GM19351 (cell line): ENCODE data around the gene MPV17L.
"Not testable (repeated sequence)": the region's sequence is repeated elsewhere in the genome, so short reads cannot be mapped to it uniquely, and the experiment has no call there.

Experiments
- ATAC-seq: cut with Tn5 transposase; IDR thresholded peaks from one replicate; pipeline ENCODE4 v1.9.1; 2021; ENCODE audit warnings: mild to moderate bottlenecking, moderate library complexity; ENCODE audit not compliant: unreplicated experiment

MPV17L gene

DNA sequence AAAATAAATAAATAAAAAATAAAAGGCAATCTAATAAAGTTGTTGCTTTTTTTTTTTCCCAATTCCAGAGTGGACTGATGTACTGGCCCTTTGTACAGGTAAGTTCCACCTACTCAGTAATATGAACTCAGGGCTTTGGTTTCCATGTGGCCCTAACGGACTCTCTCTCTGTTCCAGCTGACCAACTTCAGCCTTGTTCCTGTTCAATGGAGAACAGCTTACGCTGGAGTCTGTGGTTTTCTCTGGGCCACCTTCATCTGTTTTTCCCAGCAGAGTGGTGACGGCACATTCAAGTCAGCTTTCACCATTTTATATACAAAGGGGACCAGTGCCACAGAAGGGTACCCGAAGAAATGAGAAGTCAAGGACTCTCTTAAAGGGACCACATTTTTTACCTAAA, 12.2 kb downstream of the MPV17L start:
- not testable (repeated sequence) for ATAC-seq

DNA sequence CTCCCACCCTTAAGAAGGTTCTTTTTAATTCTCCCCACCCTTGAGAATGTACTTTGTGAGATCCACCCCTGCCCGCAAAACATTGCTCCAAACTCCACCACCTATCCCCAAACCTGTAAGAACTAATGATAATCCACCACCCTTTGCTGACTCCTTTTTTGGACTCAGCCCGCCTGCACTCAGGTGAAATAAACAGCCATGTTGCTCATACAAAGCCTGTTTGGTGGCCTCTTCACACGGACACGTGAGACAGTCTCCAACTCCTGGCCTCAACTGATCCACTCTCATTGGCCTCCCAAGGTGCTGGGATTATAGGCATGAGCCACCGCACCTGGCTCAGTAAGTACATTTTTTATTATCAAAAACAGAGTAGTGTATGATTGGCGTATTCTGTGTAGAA, 13.9 kb downstream of the MPV17L start:
- not testable (repeated sequence) for ATAC-seq

DNA sequence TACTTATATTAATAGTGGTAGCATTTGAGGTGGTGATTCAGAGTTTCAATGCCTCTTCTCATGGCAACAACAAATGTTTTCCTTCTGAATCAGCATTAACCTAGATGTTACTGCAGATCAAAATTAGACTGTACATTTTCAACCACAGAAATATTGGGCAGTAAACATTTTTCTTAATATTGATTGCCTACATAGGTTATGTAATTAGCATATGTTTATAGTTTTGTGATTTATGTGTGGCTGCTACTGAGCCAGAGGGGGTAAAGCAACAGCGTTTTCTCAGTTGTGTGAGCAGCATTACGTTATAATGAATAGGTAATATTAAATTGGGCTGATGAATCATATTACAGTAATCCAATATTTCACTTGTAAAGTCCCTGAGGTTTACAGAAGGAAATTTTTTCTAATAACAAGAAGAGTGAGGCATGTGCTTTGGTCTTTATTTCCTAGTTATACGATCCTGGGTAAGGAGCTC, 20.0 kb downstream of the MPV17L start:
- ATAC-seq = no peak

DNA sequence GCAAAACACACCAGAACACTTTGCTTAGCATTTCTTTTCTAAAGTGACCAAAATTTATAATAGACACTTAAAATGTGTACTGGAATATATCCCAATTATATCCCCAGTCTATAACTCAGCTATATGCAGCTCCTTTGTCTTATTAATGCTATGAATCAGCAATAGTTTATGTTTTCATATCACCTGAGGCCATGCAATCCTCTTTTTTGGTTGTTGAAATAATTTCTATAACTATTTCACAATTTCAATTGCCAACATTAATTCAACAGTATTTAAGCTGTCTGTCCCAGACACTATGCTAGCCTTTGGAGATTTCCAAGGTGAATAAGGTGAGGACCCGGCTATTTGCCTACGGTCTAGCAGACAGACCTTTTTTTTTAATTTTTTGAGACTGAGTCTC, 21.6 kb downstream of the MPV17L start:
- ATAC-seq = no peak

DNA sequence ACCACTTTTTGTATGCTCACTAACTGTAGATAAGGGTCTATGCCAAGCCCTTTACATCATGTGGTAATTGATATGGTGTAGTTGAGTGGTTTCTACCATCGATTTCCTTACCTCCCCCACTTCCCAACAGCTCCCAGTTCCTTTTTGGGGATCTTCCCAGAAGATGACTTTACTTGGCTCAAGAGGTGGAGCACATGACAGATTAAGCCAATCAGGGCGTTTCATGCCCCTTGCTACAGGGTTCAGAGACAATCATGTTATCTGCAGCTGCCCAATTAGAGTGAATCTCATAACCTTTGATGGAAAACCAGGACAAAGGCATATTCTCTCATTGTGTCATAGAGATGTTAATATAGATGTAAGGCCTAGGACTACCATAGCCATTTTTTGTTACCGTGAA, 22.7 kb downstream of the MPV17L start:
- ATAC-seq = no peak

DNA sequence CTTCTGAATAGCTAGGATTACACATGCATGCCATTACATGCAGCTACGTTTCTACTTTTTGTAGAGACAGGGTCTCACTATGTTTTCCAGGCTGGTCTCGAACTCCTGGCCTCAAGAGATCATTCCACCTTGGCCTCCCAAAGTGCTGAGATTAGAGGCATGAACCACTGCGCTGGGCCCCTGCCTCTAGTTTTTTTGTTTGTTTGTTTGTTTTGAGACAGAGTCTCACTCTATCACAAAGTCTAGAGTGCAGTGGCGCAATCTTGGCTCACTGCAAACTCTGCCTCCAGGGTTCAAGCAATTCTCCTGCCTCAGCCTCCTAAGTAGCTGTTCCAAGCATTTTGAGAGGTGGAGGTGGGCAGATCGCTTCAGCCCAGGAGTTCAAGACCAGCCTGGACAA, 26.1 kb downstream of the MPV17L start:
- not testable (repeated sequence) for ATAC-seq

DNA sequence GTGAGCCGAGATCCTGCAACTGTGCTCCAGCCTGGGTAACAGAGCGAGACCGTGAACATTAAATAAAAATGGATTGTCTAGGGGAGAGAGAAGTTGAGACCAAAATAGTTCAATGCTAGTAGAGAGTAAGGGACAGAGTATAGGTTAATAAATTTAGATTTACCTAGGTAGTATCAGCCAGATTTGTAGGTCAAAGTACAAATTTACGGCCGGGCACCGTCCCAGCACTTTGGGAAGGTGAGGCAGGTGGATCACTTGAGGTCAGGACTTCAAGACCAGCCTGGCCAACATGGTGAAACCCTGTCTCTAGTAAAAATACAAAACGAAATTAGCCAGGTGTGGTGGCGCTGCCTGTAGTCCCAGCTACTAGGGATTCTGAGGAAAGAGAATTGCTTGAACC, 26.7 kb downstream of the MPV17L start:
- ATAC-seq = no peak

DNA sequence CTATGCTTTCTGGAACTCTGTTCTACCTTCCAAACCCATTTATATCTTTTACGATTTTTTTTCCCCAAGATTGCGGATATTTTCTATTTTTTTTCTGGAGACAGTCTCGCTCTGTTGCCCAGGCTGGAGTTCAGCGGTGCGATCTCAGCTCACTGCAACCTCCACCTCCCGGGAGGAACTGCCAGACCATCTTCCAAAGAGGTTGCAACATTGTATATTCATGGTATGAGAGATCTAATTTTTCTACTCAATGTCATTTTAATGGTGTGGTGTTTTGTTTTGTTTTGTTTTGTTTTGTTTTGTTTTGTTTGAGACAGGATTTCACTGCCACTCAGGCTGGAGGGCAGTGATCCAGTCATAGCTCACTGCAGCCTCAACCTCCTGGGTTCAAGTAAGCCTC, 30.3 kb downstream of the MPV17L start:
- no peak for ATAC-seq

DNA sequence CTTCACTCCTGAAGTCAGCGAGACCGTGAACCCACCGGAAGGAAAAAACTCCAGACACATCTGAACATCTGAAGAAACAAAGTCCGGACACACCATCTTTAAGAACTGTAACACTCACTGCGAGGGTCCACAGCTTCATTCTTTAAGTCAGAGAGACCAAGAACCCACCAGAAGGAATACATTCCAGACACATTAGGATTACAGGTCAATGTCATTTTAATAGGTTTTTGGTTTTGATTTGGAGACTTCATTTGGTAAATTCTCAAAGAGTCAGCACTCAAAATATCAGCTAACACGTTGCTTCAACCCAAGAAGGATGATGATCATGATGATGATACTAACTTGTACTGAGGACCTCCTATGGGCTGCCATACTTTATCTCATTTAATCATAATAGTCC, 31.2 kb downstream of the MPV17L start:
- no peak for ATAC-seq

DNA sequence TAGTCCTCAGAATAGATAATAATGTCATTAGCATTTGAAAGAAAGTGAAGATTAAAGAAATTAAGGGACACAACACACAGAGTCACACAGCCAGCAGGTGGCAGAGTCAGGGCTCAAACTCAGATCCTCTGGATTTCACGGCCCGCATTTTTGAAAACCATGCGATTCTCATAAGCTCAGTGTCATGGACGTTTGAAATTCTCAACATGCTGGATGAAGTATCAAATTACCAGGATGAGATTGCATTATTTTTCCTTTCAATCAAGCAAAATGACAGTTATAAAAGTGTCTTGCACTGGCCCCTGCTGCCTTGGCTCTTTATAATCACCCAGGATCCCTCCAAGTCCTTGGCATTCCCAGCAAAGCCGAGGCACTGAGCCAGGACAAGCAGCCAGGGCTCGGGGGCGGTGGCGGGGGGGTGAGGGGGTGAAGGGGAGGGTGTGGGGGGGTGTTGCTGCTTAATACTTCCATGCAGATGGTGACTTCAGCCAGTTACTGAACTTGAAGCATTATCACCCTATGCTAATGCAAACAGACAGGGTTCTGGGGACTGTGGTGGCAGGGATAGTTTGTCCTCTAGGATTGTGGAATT, 32.2 kb downstream of the MPV17L start:
- no peak for ATAC-seq

DNA sequence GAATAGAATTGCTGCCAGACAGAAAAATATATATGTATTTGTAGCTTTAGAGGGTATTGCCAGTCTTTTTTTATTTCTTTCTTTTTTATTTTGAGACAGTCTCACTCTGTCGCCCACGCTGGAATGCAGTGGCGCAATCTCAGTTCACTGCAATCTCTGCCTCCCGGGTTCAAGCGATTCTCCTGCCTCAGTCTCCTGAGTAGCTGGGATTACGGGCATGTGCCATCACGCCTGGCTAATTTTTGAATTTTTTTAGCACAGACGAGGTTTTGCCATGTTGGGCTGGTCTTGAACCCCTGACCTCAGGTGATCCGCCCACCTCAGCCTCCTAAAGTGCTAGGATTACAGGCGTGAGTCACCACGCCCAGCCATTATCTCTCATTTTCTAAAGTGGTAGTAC, 35.3 kb downstream of the MPV17L start:
- not testable (repeated sequence) for ATAC-seq

DNA sequence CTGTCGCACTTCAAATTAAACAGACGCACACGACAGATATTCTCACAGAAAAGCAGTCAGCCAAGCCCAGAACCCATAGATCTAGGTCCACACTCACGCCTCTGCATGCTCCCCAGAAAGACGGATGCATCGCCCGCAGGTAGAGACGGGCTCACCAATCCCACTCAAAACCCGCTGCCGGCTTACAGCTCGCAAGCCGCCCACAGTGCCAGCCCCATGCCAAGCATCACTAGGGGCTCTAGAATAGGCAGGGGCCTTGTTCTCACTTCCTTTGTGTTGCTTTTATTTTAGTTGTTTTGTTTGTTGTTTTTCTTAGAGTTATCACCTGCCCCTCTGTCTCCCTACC, 38.5 kb downstream of the MPV17L start:
- no peak for ATAC-seq

DNA sequence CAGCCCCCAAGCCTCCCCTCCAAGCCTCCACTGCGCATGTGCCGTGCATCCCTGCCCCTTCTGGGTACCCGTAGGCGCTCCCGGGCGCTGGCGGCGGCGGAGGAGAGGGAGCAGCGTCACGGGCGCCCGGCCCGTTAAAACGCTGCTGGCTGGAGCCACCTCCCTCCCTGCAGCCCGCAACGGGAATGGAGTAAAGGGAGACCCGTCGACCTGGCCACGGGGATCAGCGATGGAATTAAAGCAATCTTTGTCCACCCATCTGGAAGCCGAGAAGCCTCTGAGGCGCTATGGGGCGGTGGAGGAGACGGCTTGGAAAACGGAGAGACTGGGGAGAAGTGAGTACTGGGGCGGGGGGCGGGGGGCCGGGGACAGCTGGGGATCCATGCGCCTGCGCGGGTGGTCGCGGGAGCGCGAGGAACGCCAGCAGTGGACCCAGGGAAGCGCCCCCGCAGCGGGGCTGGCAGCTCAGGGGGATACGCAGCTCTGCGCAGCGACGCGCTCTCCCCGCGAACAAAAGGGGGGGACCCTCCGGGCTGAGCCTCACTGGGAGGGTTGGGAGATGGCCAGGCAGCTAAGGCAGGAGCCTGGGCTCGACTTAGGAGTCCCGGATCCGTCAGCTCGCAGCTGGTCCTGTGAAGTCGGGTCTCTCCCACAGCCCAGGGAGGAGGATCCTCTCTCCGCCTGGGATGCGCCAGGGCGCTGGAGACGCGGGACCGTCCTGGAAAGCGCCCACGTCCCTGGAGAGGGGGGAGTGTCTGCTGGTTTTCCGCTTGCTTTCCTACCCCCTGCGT, 39.1 kb downstream of the MPV17L start, which contains the start of gene BMERB1:
TSS of gene BMERB1 (plus strand) at position 164 of the 791 bp plus-strand sequence. CDS start at position 230, 66 bp downstream.
- no peak for ATAC-seq

DNA sequence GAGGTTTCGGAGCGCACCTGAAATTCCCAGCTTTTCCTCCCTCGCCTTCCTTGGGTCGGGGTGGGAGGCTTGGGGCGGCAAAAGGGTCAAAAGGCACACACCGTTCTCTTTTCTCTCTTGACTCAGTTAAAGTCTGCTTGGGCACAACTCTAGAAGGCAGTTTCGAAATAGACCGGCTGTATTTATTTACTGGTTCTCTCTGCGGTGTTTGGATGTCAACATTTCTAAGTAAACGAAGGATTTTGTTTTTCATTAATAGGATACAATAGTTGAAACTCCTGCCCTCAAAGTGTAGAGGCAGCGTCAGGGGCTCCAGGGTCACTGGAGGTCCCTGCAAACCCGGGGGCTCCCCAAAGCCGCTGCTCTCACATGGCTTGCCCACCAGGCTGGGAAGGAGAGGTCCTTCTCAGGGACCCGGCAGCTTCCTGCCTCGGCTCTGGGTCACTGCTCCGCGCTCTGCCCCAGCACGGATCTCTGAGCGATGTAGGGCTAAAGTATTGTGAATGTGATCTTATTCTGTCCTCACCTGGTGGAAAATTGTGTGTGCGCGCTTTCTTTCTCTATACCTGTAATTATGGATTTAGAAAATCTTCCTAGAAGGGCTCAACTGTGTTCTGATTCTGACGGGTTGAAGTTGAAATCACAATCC, 39.8 kb downstream of the MPV17L start:
- ATAC-seq = no peak

DNA sequence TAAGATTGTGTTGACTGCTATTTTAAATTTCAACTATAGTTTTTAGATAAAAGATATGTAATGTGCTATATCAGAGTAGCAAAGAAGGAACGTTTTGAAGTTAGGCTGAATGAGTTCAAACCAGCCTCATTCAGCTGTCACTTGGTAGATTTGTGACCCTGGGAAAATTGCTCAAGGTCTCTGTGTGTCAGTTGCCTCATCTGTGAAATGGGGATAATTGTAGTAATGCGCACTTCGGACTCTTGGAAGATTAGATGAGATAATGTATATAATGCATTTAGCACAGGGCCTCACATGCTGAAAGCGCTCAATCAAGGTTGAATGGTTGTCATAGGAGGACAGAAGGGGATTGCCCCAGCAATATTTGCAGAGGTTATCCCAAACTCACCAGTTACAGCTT, 43.5 kb downstream of the MPV17L start:
- ATAC-seq = no peak

DNA sequence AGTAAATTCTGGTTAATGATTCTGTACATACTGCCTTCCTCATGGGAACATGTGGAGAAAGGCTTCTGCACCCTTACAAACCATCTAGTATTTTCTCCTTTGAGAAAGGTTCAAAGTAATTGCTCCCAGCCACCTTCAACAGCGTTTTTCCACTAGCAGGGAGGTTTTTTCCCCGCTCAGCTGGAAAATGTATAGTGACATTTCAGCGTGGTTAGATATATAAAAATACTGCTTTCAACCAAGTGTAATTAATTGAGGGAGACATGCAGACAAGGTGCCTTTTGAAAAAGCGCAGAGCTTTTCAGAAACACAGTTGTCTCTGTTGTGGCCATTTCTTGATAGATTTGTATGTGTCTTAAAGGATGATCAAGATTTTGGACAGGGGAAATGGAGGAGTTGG, 44.0 kb downstream of the MPV17L start:
- no peak for ATAC-seq

DNA sequence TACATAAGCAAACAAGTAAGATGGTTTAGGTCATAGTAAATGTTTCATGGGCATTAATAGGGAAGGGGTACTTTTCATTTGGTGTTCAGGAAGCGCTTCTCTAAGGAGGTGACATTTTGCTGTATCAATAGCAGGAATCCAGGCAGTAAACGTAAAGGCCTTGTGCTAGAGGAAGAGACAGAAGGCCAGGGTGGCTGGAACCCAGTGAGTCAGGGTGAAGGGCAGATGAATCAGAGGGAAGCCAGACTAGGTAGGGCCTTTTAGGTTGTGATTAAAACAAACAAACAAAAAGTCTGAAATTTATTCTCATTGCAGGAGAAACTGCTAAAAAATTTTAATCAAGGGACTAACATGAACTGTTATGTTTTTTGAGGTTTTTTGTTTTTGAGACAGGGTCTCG, 45.3 kb downstream of the MPV17L start:
- ATAC-seq = no peak

DNA sequence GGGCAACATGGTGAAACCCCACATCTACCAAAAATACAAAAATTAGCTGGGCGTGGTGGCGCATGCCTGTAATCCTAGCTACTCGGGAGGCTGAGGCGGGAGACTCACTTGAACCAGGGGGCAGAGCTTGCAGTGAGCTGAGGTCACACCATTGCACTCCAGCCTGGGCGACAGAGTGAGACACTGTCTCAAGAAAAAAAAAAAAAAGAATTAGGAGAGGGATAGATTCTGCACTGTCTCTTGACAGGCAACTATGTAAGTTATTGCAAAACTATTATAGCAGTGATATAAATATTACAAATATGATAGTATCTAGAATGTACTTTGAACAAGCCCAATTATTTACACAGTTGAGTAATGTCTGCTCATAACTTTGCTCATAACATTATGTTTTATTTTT, 46.6 kb downstream of the MPV17L start:
- ATAC-seq = not testable (repeated sequence)

DNA sequence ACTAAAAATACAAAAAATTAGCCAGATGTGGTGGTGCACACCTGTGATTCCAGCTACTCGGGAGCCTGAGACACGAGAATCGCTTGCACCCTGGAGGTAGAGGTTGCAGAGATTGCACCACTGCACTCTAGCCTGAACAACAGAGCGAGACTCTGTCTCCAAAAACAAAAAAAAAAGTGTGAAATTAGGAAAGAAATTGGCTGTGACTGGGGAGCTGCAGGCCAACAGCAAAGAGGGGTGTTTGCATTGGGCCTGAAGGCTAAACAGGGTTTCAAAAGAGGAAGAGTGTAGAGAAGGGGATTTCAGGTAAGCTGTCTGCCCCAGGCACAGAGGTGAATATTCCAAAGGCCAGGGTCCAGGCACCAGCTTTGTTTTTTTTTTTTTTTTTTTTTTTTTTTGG, 48.2 kb downstream of the MPV17L start:
- ATAC-seq = no peak

DNA sequence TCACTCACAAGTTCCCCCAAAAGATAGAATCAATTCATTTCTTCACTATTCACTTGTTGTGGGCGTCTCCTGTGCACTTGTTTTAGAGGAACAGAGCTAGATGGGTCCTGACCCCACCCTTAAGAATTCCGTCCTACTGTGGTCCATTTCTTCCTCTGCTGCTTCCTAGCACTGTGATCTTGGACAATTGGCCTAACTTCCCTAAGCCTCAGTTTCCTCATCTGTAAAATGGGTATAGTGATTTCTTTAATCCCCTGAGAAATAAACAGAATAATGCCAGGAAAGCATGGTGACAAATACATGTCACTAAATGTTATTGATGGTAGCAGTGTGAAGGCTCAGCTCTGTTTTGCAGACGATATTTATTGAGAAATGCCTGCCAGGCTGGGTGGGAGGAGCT, 48.7 kb downstream of the MPV17L start:
- ATAC-seq = no peak

DNA sequence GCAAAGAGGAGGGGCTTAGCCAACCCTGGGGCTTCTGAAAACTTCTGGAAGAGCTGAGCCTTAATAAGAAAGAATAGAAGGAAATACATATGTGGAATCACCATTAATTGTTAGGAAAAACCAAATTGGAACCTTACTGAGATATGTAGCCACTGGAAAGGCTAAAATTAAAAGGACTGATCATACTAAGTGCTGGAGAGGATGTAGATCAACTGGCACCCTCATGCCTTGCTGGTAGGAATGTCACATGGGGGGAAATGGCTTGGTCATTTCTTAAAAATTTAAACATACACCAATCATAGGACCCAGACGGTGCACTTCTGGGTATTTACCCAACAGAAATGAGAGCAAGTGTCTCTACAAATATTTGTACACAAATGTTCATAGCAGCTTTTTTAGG, 49.9 kb downstream of the MPV17L start:
- ATAC-seq = no peak

DNA sequence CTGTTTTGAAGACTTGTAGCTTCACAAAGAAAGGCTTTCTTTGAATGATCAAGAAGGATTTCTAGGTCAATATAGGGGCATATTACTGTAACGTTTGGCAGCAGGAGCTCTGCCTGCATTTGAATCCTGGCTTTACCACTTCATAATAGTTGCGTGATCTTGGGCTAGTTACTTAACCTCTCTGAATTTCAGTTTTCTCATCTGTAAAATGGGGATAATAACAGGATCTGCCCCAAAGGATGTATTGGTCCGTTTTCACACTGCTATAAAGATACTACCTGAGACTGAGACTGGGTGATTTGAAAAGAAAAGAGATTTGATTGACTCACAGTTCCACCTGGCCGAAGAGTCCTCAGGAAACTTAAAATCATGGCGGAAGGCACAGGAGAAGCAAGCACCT, 51.3 kb downstream of the MPV17L start:
- no peak for ATAC-seq
